Measurements from ENCODE around the gene RGCC. TPM values are rescaled to one million over a fixed set of nuclear protein-coding genes. Genes with fewer than 3 reads are reported as not detected.

The RGCC gene
- total RNA-seq, 1 donor from 2014 or later, result 381 TPM

DNA sequence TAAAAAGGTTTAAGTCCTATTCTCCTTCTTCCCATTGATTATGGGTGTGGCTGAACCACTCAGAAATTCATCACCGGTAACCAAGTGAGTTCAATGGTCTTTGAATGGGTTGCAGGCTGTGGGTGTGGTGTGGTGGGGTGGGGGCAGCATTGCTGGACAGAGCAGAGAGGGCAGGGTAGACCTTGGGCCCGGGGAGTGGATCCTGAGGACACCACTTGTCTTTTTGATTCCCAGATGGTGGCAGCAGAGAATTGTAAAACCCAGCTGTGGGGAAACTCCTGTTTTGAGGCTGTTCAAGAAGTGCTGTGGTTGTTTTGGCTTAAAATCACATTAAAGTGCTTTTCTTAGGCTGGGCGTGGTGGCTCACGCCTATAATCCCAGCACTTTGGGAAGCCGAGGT, 45.8 kb upstream of the RGCC start:
- Histone ChIP-seq H3K4me1 (no peaks in the 10 kb centered on the region), H3K27ac (no peak overlapping the region), H3K9me3 (no peaks in the 10 kb centered on the region), H3K27me3 (ENCODE audit: low read depth) (no peaks in the 10 kb centered on the region), H3K36me3 (no peaks in the 10 kb centered on the region), H3K4me3 (no peak overlapping the region)
- DNase-seq (no peak), ATAC-seq (peak; percentile 66 to 72)
- TF ChIP-seq, protein P1, sequence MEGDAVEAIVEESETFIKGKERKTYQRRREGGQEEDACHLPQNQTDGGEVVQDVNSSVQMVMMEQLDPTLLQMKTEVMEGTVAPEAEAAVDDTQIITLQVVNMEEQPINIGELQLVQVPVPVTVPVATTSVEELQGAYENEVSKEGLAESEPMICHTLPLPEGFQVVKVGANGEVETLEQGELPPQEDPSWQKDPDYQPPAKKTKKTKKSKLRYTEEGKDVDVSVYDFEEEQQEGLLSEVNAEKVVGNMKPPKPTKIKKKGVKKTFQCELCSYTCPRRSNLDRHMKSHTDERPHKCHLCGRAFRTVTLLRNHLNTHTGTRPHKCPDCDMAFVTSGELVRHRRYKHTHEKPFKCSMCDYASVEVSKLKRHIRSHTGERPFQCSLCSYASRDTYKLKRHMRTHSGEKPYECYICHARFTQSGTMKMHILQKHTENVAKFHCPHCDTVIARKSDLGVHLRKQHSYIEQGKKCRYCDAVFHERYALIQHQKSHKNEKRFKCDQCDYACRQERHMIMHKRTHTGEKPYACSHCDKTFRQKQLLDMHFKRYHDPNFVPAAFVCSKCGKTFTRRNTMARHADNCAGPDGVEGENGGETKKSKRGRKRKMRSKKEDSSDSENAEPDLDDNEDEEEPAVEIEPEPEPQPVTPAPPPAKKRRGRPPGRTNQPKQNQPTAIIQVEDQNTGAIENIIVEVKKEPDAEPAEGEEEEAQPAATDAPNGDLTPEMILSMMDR (IDR thresholded peaks at IDR 0.05), result peak; percentile 36
- intact Hi-C loops (cut with DNase I), result no loop called here

GRCh38 chr13:41413872-41414271, 43.5 kb upstream of the RGCC start:
- Histone ChIP-seq H3K9me3 (no peaks in the 10 kb centered on the region), H3K4me3 (no peak overlapping the region), H3K36me3 (no peaks in the 10 kb centered on the region), H3K27me3 (ENCODE audit: low read depth) (no peaks in the 10 kb centered on the region), H3K27ac (no peak overlapping the region), H3K4me1 (no peaks in the 10 kb centered on the region)
- ATAC-seq (no peak), DNase-seq (no peak)
- TF ChIP-seq, protein P1 (IDR thresholded peaks at IDR 0.05), result no peak
- intact Hi-C loops (cut with DNase I), result no loop called here

- Histone ChIP-seq H3K9me3 (no peaks in the 10 kb centered on the region), H3K27me3 (ENCODE audit: low read depth) (no peaks in the 10 kb centered on the region), H3K27ac (no peak overlapping the region), H3K4me1 (no peaks in the 10 kb centered on the region), H3K36me3 (no peaks in the 10 kb centered on the region), H3K4me3 (no peak overlapping the region)
- TF ChIP-seq, protein P1 (IDR thresholded peaks at IDR 0.05), result no peak
- no peak for ATAC-seq
- intact Hi-C loops (cut with DNase I), result no loop called here
- DNase-seq, result no peak
These were observed 41.1 kb upstream of the RGCC start for GRCh38 chr13:41416276-41416675.

GRCh38 chr13:41418027-41418426, 39.3 kb upstream of the RGCC start:
- DNase-seq (no peak), ATAC-seq (no peak)
- no peaks in the 10 kb centered on the region for H3K36me3 ChIP-seq
- H3K4me3 ChIP-seq, result no peak overlapping the region
- no peak overlapping the region for H3K27ac ChIP-seq
- TF ChIP-seq, protein P1 (IDR thresholded peaks at IDR 0.05), result no peak
- no peaks in the 10 kb centered on the region for H3K27me3 ChIP-seq (ENCODE audit: low read depth)
- H3K9me3 ChIP-seq, result no peaks in the 10 kb centered on the region
- intact Hi-C loops (cut with DNase I), result no loop called here
- H3K4me1 ChIP-seq, result no peaks in the 10 kb centered on the region

DNA sequence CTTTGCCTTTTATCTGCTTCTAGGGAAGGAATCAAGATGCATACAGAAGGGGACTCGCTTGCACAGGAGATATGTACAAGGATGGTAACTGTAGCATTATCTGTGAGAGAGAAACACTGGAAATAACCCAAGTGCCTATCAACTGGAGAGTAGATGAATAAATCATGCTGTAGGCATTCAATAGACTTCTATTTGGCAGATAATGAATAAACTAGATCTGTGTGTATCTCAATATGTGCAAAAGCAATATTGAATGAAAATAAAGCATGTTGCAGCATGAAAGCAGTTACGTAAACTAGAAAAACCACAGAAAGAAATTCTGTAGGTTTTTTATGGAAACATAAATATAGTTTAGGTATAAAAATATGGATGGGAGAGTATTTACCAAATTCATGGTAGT, 38.6 kb upstream of the RGCC start:
- TF ChIP-seq, protein P1 (IDR thresholded peaks at IDR 0.05), result no peak
- H3K36me3 ChIP-seq, result no peaks in the 10 kb centered on the region
- no peak overlapping the region for H3K4me3 ChIP-seq
- ATAC-seq (no peak), DNase-seq (no peak)
- no peaks in the 10 kb centered on the region for H3K27me3 ChIP-seq (ENCODE audit: low read depth)
- no peak overlapping the region for H3K27ac ChIP-seq
- H3K9me3 ChIP-seq, result no peaks in the 10 kb centered on the region
- H3K4me1 ChIP-seq, result no peaks in the 10 kb centered on the region
- intact Hi-C loops (cut with DNase I), result no loop called here

- intact Hi-C loops (cut with DNase I), result no loop called here
- Histone ChIP-seq H3K27ac (no peak overlapping the region), H3K27me3 (ENCODE audit: low read depth) (no peaks in the 10 kb centered on the region), H3K4me3 (no peak overlapping the region), H3K9me3 (no peaks in the 10 kb centered on the region), H3K4me1 (no peaks in the 10 kb centered on the region), H3K36me3 (no peaks in the 10 kb centered on the region)
- TF ChIP-seq, protein P1 (IDR thresholded peaks at IDR 0.05), result no peak
- ATAC-seq (no peak), DNase-seq (no peak)
These were observed 38.1 kb upstream of the RGCC start for GRCh38 chr13:41419206-41419605.
